Activated T-helper 9 cell treated with anti-CD3 and anti-CD28 coated beads, Interleukin-2, amount 50 U/mL, for 16 hours (primary cell): ENCODE results near the gene SLC24A3.

ENCODE experiments used
- DNase-seq: peaks from one replicate; pipeline ENCODE4 v3.0.0-alpha.2; 2020; ENCODE audit warnings: low read depth

Gene SLC24A3

DNA sequence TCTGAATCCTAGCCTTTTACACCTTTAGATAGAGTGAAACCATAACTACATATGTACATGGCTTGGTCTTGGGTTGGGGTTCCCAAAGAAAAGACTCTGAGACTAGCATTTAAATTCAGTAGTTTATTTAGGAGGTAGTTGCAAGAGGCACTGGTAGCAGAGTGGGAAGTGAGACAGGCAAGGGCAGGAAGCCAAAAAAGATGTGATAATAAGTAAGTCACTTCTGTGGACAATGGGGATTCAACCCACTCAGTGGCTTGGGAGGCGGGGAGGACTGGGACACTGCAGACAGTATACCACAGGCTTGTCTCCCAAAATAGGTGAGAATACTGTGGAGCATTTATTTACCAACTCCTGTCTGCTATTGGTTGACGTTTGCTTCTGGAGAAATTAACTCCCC is 131.9 kb downstream of the SLC24A3 start:
- no peak for DNase-seq

DNA sequence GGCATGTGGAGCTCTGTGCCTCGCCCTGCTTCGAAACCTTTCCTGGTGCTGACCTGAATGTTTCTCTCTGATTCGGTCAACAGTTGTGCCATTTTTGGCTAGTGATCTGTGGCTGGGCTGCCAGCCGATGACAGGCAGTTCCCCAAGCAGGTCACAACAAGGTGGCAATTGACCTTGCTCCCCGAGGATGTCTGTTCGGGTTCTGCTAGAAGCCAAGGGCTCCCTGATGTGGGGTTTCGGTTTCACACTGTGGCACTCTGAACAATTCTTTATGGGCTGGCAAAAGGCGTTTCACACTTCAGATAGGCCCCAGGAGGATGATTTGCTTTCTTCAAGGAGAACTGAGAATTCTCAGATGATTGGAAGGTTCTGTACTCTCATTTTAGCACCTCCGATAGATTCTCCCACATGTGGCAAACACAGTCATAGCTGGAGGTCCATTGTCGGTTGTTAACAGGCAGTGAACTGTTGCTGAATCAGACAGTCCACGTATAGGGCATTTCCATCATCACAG is 135.6 kb downstream of the SLC24A3 start:
- DNase-seq: no peak

DNA sequence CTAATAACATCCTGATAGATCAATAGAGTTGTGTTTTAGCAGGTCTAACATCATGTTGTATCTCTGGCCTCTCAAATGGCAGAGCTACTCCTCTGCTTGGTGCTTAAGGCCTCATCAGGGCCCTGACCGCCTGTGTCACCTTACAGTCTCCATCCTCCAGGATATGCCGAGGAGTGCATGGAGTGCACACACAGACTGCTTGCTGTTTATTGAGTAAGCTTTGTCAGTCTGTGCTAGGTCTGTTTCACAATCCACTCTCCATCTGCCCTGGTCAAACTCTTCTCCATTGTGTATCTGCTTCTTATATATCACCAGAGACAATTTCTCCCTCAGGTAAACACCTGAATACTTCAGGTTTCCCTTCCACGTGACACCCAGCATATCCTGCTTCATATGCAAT is 136.1 kb downstream of the SLC24A3 start:
- no peak for DNase-seq

DNA sequence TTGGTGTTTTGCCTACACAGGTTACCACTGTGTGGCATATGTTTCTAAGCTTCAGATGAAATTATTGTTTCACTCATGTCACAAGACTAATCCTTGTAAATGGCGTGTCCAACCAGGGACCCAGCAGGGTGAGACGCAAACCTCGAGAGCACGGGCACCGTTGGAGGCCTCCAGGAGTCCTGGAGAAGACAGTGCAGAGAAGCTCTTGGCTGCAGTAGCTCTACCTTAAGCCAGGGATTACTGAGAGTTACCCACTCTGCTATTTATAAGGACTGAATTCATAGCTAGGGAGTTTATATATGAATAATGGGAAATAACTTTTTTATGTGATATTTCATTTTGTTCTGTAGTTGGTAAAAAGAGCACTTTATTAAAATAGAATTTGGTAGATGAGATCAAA is 137.4 kb downstream of the SLC24A3 start:
- DNase-seq: no peak

DNA sequence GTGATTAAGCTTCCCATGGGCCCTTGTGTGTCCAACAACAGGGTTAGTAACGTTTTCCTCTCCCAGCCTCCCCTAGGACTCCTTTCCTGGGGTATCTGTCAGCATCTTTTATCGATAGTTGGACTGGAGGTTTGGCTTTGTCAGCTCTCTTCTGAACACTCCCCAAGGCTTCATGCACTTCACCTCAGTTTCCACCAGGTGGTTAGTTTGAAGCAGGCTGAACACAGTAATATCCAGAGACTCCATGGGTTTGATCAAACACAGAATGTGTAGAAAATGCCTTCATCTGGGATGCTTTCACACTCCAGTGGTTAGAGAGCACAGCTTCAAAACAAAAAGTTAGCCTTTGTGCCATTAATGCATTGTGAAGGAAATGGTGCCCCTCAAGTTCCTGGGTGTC is 139.1 kb downstream of the SLC24A3 start:
- no peak for DNase-seq

DNA sequence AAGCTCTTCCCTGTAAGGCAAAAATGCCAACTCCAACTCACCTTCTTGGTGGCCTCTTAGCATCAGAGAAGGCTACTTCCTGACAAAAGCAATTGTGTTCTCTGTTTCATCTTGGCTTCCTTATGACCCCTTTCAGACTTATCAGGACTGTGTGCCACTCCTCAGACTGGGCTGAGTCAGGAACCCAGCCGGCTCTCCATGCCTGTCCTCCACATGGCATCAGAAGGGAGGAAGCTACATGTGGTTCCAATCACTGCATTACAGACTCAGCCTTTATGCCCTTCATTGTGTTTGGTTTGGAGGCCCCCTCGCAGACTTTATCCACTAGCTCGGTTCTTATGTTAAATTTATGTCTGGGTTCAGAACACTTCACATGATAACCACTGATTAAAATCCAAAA is 142.5 kb downstream of the SLC24A3 start:
- no peak for DNase-seq

DNA sequence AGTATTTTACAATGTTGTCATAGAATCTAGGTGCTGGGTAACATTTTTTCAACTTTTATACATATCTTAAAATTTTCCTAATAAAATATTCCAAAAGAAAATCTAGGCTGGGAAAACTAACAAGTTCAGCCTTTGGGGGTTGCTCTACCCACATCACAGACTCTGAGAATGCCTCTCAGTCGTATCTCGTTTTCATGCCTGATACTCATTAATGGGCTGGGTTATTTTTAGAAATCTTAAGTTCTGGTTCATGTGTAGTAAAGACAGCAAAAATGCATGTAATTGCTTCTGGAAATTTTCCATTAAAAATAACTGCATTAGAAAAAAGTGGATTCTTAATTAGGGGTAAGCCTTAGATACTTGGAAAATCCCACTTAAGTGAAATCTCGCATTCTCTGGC is 149.3 kb downstream of the SLC24A3 start:
- no peak for DNase-seq

DNA sequence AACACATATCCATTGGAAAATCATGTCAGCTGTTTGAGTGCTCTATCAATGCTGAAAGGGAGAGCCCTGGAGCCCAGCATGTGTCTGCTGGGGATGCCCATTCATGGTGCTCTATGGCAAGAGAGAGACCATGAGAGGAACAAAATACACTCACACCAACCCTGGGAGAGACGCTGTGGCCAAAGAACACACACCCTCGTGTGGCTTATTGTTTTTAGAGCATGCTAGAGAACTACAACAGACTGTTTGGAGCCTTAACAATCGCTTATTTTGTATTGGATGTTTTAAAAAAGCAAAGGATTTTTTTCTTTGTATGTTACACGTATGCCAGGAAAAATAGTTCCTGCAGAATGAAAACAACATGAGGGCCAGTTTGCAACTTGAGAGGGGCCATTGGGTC is 151.0 kb downstream of the SLC24A3 start:
- DNase-seq: no peak

DNA sequence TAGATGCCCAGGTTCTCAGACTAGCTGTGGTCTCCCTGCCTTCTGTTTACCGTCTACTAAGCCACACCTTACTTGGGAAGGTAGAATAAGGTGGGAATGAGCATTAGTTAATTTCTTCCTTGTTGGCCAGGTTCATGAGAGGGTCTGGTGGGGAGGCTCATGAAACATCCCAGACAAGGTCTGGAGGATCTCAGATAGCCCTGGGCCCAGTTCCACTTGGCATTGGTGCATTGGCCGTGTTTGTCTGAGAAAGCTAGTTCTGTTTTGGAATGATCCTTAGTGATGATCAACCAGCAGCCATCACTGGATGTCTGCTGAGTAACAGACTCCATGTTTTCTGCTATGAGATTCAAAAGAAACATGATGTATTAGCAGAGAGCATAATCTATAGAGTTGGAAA is 155.1 kb downstream of the SLC24A3 start:
- no peak for DNase-seq

DNA sequence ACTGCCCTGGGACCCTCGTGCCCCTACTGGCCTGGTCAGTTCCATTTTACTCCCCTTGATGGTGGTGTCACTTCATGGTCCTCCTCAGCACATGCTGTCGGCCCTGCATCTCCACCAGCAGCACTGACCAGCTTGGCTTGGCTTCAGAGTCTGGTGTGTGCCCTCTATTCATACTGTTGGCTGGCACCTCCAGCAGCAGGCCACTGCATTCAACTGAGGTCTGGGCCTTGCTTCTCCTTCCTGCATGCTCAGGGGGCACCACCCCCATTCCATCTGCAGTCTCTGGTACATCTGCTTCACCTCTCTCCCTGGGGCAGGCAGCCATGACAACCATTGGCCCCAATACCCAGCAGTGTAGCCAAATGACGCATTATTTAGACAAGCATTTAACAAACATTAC is 155.9 kb downstream of the SLC24A3 start:
- no peak for DNase-seq

DNA sequence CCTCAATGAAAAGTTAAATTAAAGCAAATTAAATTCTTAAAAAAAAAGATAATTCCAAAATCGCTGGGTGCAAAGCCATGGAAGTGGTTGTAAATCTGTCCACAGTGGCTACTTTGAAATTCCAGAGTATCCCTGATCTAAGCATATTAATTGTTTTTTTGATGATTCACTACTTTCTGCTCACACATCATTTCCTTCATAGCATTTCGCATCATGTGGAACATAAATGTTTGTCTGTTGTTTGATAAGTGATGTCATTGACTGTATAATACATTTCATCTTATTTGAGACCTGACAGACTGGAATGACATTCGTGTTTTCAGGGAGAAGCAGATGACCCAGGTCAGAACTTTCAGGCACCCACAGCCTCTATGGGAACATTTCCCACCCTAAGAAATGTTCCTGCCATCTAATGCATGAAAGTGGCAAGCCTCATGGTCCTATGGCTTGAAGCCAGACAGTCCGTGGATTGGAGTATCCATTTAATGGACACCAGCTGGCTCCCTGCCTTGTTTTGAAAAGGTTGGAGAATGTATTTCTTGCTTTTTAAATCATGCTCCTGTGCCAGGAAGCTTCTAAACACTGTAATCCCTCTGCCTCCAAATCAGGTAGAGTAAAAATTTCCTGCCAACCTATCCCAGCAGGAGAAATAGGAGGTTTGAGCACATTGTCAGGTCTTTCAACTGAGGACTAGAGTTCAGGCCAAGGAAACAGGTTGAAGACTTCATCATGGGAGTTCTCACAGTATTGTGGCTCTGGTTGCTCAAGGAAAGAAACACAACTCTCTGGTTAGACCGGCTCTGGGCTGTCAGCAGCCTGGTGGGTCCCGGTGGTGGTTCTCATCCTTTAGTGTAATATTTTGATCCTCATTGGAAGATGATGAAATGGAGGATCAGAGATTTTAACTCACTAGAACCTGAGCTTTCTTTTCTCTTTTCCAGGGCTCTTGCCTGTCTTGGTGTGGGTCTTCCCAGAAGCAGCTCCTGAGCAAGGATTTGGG is 157.9 kb downstream of the SLC24A3 start:
- DNase-seq: no peak

DNA sequence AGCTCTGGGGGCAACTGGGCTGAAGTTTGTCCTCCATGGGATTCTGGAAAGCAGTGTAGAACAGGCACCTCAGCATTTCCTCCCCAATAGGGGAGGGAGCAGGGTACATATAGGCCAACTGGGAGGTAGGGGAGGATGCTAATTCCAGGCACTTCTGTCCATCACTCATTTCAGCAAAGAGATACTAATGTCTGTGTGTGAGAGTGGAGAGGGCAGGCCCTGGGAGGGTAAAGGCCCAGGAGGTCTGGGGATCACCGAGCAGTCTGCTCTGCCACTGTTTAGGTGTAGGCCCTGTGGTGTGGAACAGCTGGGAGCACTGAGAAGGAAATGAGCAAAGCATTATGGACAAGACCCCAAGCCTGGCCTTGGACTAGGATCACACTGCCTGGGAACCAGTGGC is 158.7 kb downstream of the SLC24A3 start:
- DNase-seq: no peak

DNA sequence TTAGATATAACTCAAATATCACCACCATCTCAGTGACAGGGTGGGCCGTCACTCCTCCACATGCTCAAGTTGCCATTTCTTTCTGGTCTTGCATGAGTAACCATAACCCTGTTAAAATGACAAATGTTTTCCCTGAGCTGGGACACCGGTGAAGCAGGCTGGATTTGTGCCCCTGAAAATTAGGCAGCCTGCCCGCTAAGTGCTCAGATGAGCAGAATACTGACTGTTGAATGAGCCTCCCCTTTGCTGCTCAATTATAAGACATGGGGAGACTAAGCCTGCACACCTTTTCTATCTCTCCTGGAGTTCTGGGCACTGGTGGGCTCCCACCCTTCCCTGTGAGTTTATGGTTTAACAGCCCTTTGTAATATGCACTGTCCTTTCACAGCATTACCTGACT is 161.8 kb downstream of the SLC24A3 start:
- no peak for DNase-seq

DNA sequence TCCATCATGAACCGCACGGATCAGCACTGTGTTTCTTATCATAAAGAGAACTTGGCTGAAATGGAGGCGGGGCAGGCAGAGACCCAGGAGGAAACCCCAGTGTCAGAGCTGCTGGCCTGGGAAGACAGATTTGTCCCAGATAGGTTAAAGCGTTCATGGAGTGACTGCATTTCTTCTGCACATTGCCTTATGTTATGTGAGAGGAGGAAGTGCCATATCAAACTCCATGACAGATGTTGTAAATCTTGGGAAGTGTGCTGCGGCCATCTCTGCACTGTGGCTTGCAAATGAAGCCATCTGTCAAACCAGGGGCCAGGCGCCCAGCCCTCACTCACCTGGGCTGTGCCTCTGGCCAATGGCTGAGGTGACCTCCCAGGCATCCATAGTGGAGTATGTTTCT is 163.0 kb downstream of the SLC24A3 start:
- no peak for DNase-seq

DNA sequence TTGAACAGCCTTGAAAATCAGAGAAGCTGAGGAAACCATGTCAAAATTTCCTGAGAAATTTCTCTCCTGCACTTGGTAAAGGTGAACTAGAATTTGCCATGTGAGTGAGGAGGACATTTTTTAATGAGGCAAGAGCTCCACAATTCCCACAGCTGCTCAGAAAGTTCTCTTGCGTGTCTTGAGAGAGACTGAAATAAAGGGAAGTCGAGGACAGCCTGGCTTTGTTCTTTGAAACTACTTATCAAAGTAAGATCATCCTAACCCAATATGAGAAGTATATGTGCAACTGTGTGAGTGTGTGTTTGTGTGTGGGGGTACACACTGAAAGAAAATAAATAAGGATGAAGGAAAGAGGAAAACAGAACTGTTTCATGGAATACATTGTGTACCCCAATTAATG is 163.4 kb downstream of the SLC24A3 start:
- no peak for DNase-seq

DNA sequence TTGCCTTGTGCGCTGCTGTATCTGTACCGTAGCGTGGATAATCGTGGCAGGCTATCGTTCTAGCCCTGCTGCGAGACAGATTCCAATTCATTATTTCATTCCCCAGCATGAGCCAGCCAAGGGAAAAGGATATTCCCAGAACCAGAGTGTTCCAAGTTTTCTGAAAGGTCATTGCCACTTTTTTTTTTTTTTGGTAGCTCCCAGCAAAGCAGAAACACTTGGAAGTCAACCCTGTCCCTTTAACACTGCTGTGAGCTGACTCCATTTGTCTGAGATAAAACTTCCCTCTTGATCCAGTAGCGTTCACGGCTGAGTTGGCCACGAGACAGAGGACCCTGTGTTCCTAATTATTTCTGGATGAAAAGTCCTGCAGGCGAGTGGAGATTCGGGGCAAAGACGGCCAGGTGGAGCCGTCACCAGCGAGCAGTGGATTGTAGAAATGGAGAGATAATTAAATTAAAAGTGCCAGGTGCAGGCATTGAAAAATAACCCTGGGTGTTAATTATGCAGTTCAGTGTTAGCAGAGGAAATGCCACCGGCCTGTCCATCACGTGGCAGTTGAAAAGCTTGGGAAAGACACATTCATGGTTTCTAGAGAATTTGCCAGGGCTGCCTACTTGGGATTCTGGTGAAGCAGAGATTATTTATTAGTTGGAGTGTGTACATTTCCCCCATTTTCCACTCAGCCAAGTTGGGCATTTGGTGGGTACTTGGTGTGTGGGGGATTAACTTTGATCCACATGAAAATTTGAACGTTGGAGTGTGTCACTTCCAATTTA is 164.2 kb downstream of the SLC24A3 start:
- no peak for DNase-seq

DNA sequence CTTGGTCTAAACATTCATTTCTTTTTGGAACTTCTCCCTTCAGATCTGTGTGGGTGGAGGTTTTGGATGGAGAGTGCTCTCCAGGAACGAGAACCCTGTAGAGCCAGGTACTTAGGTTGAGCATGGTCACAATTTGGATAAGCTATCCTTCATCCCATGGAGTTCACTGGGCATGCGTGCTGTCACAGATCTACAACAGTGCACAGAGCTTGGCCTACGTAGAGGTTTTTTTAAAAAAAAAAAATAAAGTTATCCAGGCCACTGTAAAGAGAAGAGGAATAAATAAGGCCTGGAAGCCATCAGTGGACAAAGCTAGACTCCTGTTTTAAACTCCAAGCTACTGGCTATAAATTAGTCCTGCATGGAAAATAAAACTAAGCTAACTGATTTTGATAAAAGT is 165.6 kb downstream of the SLC24A3 start:
- DNase-seq: no peak

DNA sequence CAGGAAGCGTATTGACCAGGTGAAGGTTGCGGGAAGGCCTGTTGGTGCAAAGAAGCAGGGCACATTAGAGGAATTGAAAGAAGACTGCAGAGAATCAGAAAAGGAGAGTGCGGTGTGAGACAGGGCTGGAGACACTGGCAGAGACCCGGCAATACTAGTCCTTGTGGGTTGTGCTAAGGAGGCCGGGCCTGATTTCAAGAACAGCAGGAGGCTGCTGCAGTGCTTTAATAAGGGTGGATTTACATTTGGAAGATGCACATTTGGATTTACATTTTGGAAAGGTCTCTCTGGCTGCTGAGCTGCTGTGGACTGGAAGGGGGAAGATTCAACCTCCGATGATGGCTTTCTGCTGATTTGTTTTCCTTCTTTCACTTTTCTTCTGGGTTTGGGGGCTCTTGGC is 167.8 kb downstream of the SLC24A3 start:
- no peak for DNase-seq

DNA sequence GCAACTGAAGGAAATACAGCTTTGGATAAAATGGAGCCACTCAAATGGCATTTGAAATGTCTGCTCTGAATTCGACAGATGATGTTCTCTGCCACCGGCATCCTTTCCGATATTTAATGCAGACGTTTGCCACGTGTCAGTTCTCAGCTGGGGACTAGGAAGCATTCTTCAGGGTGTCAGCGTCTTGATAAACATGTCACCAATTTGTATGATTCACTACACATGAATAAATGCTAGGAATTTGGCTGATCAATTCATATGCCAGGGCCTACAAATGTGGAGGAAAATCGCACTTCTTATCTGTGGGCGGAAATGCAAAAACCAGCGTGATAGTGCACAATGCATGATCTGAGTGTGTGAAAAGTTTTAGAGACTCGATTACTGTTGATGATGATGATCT is 169.5 kb downstream of the SLC24A3 start:
- no peak for DNase-seq

DNA sequence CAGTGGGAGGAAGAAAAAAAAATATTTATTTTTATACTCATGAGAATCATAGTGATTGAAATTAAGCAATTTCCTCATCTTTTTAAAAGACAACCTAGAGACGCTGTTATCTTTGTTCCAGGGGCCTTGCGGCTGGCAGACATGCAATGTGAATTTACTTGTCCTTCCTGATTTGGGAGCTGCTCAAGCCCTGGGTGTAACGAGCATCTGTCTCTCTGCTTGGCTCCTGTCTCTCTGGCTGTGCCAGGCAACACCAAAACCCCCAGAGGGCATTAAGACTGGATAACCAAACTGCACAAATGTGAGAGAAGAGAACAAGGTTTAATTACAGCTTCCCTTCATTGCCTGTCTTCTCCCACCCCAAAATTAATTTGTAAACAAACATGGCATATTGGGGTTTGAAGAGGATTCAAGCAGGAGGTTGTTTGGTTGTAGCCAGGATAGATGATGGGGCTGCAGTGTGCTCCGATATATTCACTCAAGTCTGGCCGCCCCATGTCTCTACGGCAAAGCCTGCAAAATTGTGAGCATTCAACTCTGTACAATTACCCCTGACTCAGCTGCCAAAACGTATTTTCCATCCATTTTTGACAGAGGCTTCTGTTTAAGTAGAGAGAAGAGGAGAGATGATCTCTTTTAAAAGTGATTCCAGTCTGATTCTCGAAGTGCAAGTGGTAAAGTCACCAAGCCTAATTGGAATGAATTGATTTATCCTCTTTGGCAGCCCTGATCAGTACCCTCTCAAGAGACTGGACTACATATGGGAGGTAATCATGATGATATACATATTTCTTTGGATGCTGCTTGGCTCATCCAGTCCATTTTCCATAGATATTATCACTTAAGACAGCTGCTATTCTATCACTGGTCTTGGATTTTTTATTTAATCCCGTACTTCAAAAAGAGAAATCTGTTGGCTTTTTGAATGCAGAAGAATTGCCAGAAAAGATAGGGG is 170.2 kb downstream of the SLC24A3 start:
- DNase-seq: no peak

DNA sequence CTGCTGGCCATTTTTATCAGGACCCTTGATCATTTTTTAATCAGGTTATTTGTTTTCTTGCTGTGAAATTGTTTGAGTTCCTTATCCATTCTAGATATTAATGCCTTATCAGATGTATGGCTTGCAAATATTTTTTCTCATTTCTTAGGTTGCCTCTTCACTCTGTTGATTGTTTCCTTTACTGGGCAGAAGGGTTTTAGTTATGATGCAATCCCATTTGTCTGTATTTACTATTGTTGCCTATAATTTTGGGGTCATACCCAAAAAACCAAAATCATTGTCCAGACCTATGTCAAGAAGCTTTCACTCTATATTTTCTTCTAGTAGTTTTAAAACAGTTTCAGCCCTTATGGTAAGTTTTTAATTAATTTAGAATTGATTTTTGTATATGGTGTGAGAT is 172.5 kb downstream of the SLC24A3 start:
- no peak for DNase-seq

DNA sequence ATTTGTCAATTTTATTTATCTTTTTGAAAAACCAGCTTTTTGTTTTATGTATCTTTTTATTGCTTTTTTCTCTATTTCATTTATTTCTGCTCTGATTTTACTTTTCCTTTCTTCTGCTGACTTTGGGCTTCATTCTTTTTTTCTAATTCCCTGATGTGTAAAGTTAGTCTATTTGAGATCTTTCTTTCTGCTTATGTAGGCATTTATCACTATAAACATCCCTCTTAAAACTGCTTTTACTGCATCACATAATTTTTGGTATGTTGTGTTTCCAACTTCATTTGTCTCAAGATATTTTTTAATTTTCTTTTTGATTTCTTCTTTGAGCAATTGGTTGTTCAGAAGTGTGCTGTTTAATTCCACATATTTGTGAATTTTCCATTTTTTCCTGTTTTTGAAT is 174.8 kb downstream of the SLC24A3 start:
- DNase-seq: no peak
